Esophagus muscularis mucosa (tissue), 4 donors: ENCODE measurements around the gene CCDC106. TPM values are rescaled to one million over a fixed set of nuclear protein-coding genes. Genes with fewer than 3 reads are reported as not detected.

Source experiments
- DNase-seq: peaks from one replicate; pipeline ENCODE4 v3.0.0-alpha.2; 2017; ENCODE audit errors: extremely low spot score
- H3K27ac ChIP-seq, 4 donors: fragments of 200-600 bp; sonication (generic); replicated peaks in 1 of 4; 1 replicate in 3 of 4; 2 replicates in 1 of 4; pipeline ENCODE4 v1.5.1; 2016 to 2019; ENCODE audit warnings: mild to moderate bottlenecking in 1 of 4
- H3K27me3 ChIP-seq, 4 donors: fragments of 200-600 bp; sonication (generic); one replicate each; pipeline versions ENCODE4 v1.5.1 to v1.6.0; 2016 to 2019
- H3K36me3 ChIP-seq, 4 donors: fragments of 200-600 bp; sonication (generic); one replicate each; pipeline ENCODE4 v1.5.1; 2016 to 2019
- H3K4me1 ChIP-seq, 4 donors: fragments of 200-600 bp; sonication (generic); one replicate each; pipeline ENCODE4 v1.5.1; 2016 to 2019
- H3K4me3 ChIP-seq, 4 donors: fragments of 200-600 bp; sonication (generic); 1 replicate in 2 of 4; 2 replicates in 2 of 4; pipeline ENCODE4 v1.5.1; 2016 to 2019; ENCODE audit warnings: mild to moderate bottlenecking in 4 of 4, moderate library complexity in 1 of 4
- H3K9me3 ChIP-seq, 4 donors: fragments of 200-600 bp; sonication (generic); 1 replicate in 3 of 4; 2 replicates in 1 of 4; pipeline ENCODE4 v1.5.1; 2016 to 2019
- CTCF ChIP-seq, 3 experiments: fragments of 200-600 bp in 2 of 3; fragments of 450-650 bp in 1 of 3; sonication (generic) in 2 of 3; IDR thresholded peaks; one replicate each; pipeline ENCODE4 v1.5.1; 2017 to 2019; ENCODE audit warnings: antibody characterized with exemption in 3 of 3, mild to moderate bottlenecking in 2 of 3, moderate library complexity in 1 of 3
- EP300 ChIP-seq: sonication (generic); formaldehyde crosslinking; IDR thresholded peaks from one replicate; pipeline ENCODE4 v1.6.1; 2017; ENCODE audit warnings: antibody characterized with exemption
- POLR2A ChIP-seq: fragments of 450-650 bp; IDR thresholded peaks from one replicate; pipeline ENCODE4 v1.6.1; 2017; ENCODE audit warnings: antibody characterized with exemption, moderate library complexity, mild to moderate bottlenecking, low read depth
- POLR2AphosphoS5 ChIP-seq, 2 donors: sonication (generic); formaldehyde crosslinking; IDR thresholded peaks; one replicate each; pipeline ENCODE4 v1.6.1; 2017; ENCODE audit warnings: antibody characterized with exemption in 2 of 2
- WGBS: methylation state at CpG from one replicate; pipeline ENCODE4 v1.1.5; 2018; 5-methylcytosine and 5-hydroxymethylcytosine counted together
- intact Hi-C: fragments of 100-400 bp; cut with DNase I; formaldehyde crosslinking; loops from one replicate; pipeline ENCODE4 v1.15.1; 2023
- total RNA-seq, 4 donors: library from RNA; depleted of rRNA; stranded (reverse); fragments of >200 nt; gene quantifications; one replicate each; pipeline versions ENCODE4 v1.1.0 to v1.2.1, GENCODE V29; 2016

The CCDC106 gene
- total RNA-seq, 4 donors from 2014 or later: 9.4 to 22.0 (median 19.2) TPM

GRCh38 chr19:55648585-55649267 lies 714 bp downstream of the CCDC106 start:
- TF ChIP-seq EP300 (no peak), POLR2A (no peak), POLR2AphosphoS5 (IDR thresholded peaks at IDR 0.05) (no peak), CTCF (IDR thresholded peaks at IDR 0.05) (no peak)
- peak overlapping the region; percentile 83 to 94 (median 86) for H3K27ac ChIP-seq
- intact Hi-C loops: no loop called here
- peak overlapping the region; percentile 74 to 97 (median 86) for H3K4me3 ChIP-seq
- peaks cover 38 to 72% (median 63%) of the 10 kb centered on the region in 4 donors for H3K4me1 ChIP-seq
- H3K36me3 ChIP-seq: peaks cover 0 to 43% (median 20%) of the 10 kb centered on the region in 4 donors
- no peaks in the 10 kb centered on the region for H3K9me3 ChIP-seq
- WGBS: 22% methylated on average over 11 of the region's 25 CpGs
- no peaks in the 10 kb centered on the region for H3K27me3 ChIP-seq
- no peak for DNase-seq

- Histone ChIP-seq H3K36me3 (peaks cover 0 to 42% (median 19%) of the 10 kb centered on the region in 4 donors), H3K27me3 (no peaks in the 10 kb centered on the region), H3K4me3 (peak overlapping the region; percentile 74 to 97 (median 86)), H3K27ac (peak overlapping the region; percentile 83 to 94 (median 86)), H3K9me3 (no peaks in the 10 kb centered on the region), H3K4me1 (peaks cover 34 to 64% (median 55%) of the 10 kb centered on the region in 4 donors)
- TF ChIP-seq EP300 (no peak), POLR2A (no peak)
- WGBS: 77% methylated on average over 17 of the region's 17 CpGs
- intact Hi-C loops: loop anchor here (10.0 kb wide), 1 partner anchor 535 kb away; the partner anchor contains the start of gene PPP1R12C
- no peak for DNase-seq
Observed at GRCh38 chr19:55649268-55650125, 1.5 kb downstream of the CCDC106 start.

- Histone ChIP-seq H3K4me1 (peaks cover 30 to 58% (median 49%) of the 10 kb centered on the region in 4 donors), H3K27me3 (no peaks in the 10 kb centered on the region), H3K27ac (no peak overlapping the region), H3K36me3 (peaks cover 0 to 36% (median 13%) of the 10 kb centered on the region in 4 donors), H3K4me3 (no peak overlapping the region), H3K9me3 (no peaks in the 10 kb centered on the region)
- TF ChIP-seq EP300 (no peak), POLR2AphosphoS5 (IDR thresholded peaks at IDR 0.05) (no peak), CTCF (IDR thresholded peaks at IDR 0.05) (no peak), POLR2A (no peak)
- no peak for DNase-seq
- intact Hi-C loops: loop anchor here (10.0 kb wide), 1 partner anchor 535 kb away; the partner anchor contains the start of gene PPP1R12C
- 90% methylated on average over 4 of the region's 4 CpGs for WGBS
Observed at GRCh38 chr19:55650126-55650557, 2.1 kb downstream of the CCDC106 start.

GRCh38 chr19:55650602-55651230 lies 2.7 kb downstream of the CCDC106 start:
- Histone ChIP-seq H3K27ac (no peak overlapping the region), H3K9me3 (no peaks in the 10 kb centered on the region), H3K27me3 (no peaks in the 10 kb centered on the region), H3K4me3 (no peak overlapping the region), H3K36me3 (peaks cover 0 to 30% (median 8%) of the 10 kb centered on the region in 4 donors), H3K4me1 (peaks cover 31 to 56% (median 47%) of the 10 kb centered on the region in 4 donors)
- WGBS: 93% methylated on average over 13 of the region's 17 CpGs
- TF ChIP-seq POLR2AphosphoS5 (IDR thresholded peaks at IDR 0.05) (no peak), POLR2A (no peak), EP300 (no peak), CTCF (IDR thresholded peaks at IDR 0.05) (no peak)
- no peak for DNase-seq
- intact Hi-C loops: loop anchor here (10.0 kb wide), 1 partner anchor 536 kb away; the partner anchor contains the start of gene PPP1R12C
